Measurements from ENCODE around the gene SUFU. TPM values are rescaled to one million over a fixed set of nuclear protein-coding genes. Genes with fewer than 3 reads are reported as not detected.

SUFU gene
- total RNA-seq, 1 donor from 2014 or later = 7.4 TPM

GRCh38 chr10:102641402-102641801 is 137.6 kb downstream of the SUFU start:
- no peak for DNase-seq

GRCh38 chr10:102641880-102642735 is 138.3 kb downstream of the SUFU start:
- DNase-seq = peak; percentile 98

- peak; percentile 74 for DNase-seq
Measured at GRCh38 chr10:102642736-102643335, 139.1 kb downstream of the SUFU start.

GRCh38 chr10:102643336-102644065 is 139.7 kb downstream of the SUFU start:
- DNase-seq = peak; percentile 70

- no peak for DNase-seq
Measured at GRCh38 chr10:102644066-102644645, 140.4 kb downstream of the SUFU start, which contains the start of gene TRIM8. Gene TRIM8 (plus strand): TSS chr10:102644479. CDS start chr10:102644618, 139 bp downstream.

GRCh38 chr10:102644646-102645387 is 141.0 kb downstream of the SUFU start:
- peak; percentile 67 for DNase-seq

GRCh38 chr10:102645388-102645740 is 141.6 kb downstream of the SUFU start:
- DNase-seq = peak; percentile 74

GRCh38 chr10:102645741-102646609 is 142.2 kb downstream of the SUFU start:
- DNase-seq = peak; percentile 90

GRCh38 chr10:102646610-102647442 is 143.1 kb downstream of the SUFU start:
- peak; percentile 86 for DNase-seq

GRCh38 chr10:102647443-102648268 is 143.9 kb downstream of the SUFU start:
- no peak for DNase-seq

- DNase-seq = no peak
Measured at GRCh38 chr10:102648269-102648888, 144.6 kb downstream of the SUFU start.

GRCh38 chr10:102648889-102649796 is 145.4 kb downstream of the SUFU start:
- DNase-seq = no peak

- no peak for DNase-seq
Measured at GRCh38 chr10:102649797-102650654, 146.3 kb downstream of the SUFU start.

- no peak for DNase-seq
Measured at GRCh38 chr10:102650655-102651454, 147.1 kb downstream of the SUFU start.

- no peak for DNase-seq
Measured at GRCh38 chr10:102651455-102652169, 147.8 kb downstream of the SUFU start.

Data from skin of body (tissue), 2 donors.